ENCODE measurements around the gene TAS1R3.

The TAS1R3 gene

GRCh38 chr1:1293263-1294249 is 37.5 kb upstream of the TAS1R3 start:
- Histone ChIP-seq H3K9me3 (ENCODE audit: control insufficient read depth, low read length) (no peaks in the 10 kb centered on the region), H3K23ac (ENCODE audit: low read length in 2 of 2) (no peak overlapping the region), H3K4me3 (ENCODE audit: insufficient read depth in 1 of 2, low read depth in 1 of 2, low read length in 2 of 2) (no peak overlapping the region), H3K79me1 (replicated peaks; ENCODE audit: low read length, poor library complexity, severe bottlenecking) (no peaks in the 10 kb centered on the region), H2AFZ (ENCODE audit: low read depth, low read length) (no peak overlapping the region), H2BK15ac (ENCODE audit: low read depth, poor library complexity, severe bottlenecking) (no peak overlapping the region), H3K4ac (ENCODE audit: low read depth in 1 of 2, low read length in 2 of 2) (no peak overlapping the region), H2BK12ac (ENCODE audit: low read length in 2 of 2) (no peak overlapping the region), H3K9ac (ENCODE audit: low read length) (no peak overlapping the region), H3K36me3 (ENCODE audit: control insufficient read depth in 1 of 2, insufficient read depth in 2 of 2, low read depth in 1 of 2, low read length in 2 of 2) (peaks cover 5 to 63% of the 10 kb centered on the region in 2 experiments), H2BK5ac (ENCODE audit: low read depth, low read length, poor library complexity, severe bottlenecking) (no peak overlapping the region), H3K4me1 (ENCODE audit: control insufficient read depth, insufficient read depth, low read depth, low read length) (peaks cover 18% of the 10 kb centered on the region), H3K14ac (ENCODE audit: low read length in 2 of 2) (no peak overlapping the region), H2BK120ac (ENCODE audit: low read depth, low read length) (no peak overlapping the region), H4K8ac (ENCODE audit: low read length) (no peak overlapping the region), H3K27ac (ENCODE audit: low read length, poor library complexity, severe bottlenecking) (no peak overlapping the region), H3K18ac (ENCODE audit: low read depth in 1 of 2, low read length in 2 of 2) (no peak overlapping the region), H2AK5ac (ENCODE audit: low read length, severe bottlenecking) (no peak overlapping the region), H3K27me3 (ENCODE audit: control insufficient read depth in 1 of 2, insufficient read depth in 1 of 2, low read length in 2 of 2) (no peaks in the 10 kb centered on the region), H4K91ac (ENCODE audit: low read length) (no peak overlapping the region), H3K4me2 (ENCODE audit: low read length, poor library complexity, severe bottlenecking) (no peak overlapping the region)
- DNase-seq: no peak
- 79% methylated on average over 85 of the region's 94 CpGs for WGBS

GRCh38 chr1:1294250-1294890 is 36.7 kb upstream of the TAS1R3 start:
- H3K4me3 ChIP-seq (ENCODE audit: insufficient read depth in 1 of 2, low read depth in 1 of 2, low read length in 2 of 2): no peak overlapping the region
- H3K79me1 ChIP-seq (replicated peaks; ENCODE audit: low read length, poor library complexity, severe bottlenecking): no peaks in the 10 kb centered on the region
- peak overlapping the region; percentile 52 for H4K91ac ChIP-seq (ENCODE audit: low read length)
- H3K9me3 ChIP-seq (ENCODE audit: control insufficient read depth, low read length): no peaks in the 10 kb centered on the region
- H2BK120ac ChIP-seq (ENCODE audit: low read depth, low read length): no peak overlapping the region
- no peak overlapping the region for H4K8ac ChIP-seq (ENCODE audit: low read length)
- no peak overlapping the region for H3K14ac ChIP-seq (ENCODE audit: low read length in 2 of 2)
- H3K18ac ChIP-seq (ENCODE audit: low read depth in 1 of 2, low read length in 2 of 2): no peak overlapping the region
- no peak overlapping the region for H3K4me2 ChIP-seq (ENCODE audit: low read length, poor library complexity, severe bottlenecking)
- no peak overlapping the region for H3K4ac ChIP-seq (ENCODE audit: low read depth in 1 of 2, low read length in 2 of 2)
- no peak overlapping the region for H2BK12ac ChIP-seq (ENCODE audit: low read length in 2 of 2)
- peaks cover 5 to 72% of the 10 kb centered on the region in 2 experiments for H3K36me3 ChIP-seq (ENCODE audit: control insufficient read depth in 1 of 2, insufficient read depth in 2 of 2, low read depth in 1 of 2, low read length in 2 of 2)
- no peak overlapping the region for H2BK15ac ChIP-seq (ENCODE audit: low read depth, poor library complexity, severe bottlenecking)
- no peak for DNase-seq
- H3K27ac ChIP-seq (ENCODE audit: low read length, poor library complexity, severe bottlenecking): no peak overlapping the region
- H3K27me3 ChIP-seq (ENCODE audit: control insufficient read depth in 1 of 2, insufficient read depth in 1 of 2, low read length in 2 of 2): no peaks in the 10 kb centered on the region
- H3K9ac ChIP-seq (ENCODE audit: low read length): no peak overlapping the region
- no peak overlapping the region for H2BK5ac ChIP-seq (ENCODE audit: low read depth, low read length, poor library complexity, severe bottlenecking)
- peaks cover 18% of the 10 kb centered on the region for H3K4me1 ChIP-seq (ENCODE audit: control insufficient read depth, insufficient read depth, low read depth, low read length)
- H2AK5ac ChIP-seq (ENCODE audit: low read length, severe bottlenecking): no peak overlapping the region
- H3K23ac ChIP-seq (ENCODE audit: low read length in 2 of 2): no peak overlapping the region
- H2AFZ ChIP-seq (ENCODE audit: low read depth, low read length): no peak overlapping the region
- 92% methylated on average over 58 of the region's 58 CpGs for WGBS

- no peak overlapping the region for H3K18ac ChIP-seq (ENCODE audit: low read depth in 1 of 2, low read length in 2 of 2)
- no peak overlapping the region for H2AK5ac ChIP-seq (ENCODE audit: low read length, severe bottlenecking)
- H3K9me3 ChIP-seq (ENCODE audit: control insufficient read depth, low read length): no peaks in the 10 kb centered on the region
Observed at GRCh38 chr1:1295154-1295923, 35.7 kb upstream of the TAS1R3 start.

More at GRCh38 chr1:1295154-1295923, 35.7 kb upstream of the TAS1R3 start:
- 96% methylated on average over 35 of the region's 35 CpGs for WGBS
- no peak overlapping the region for H2AFZ ChIP-seq (ENCODE audit: low read depth, low read length)
- H2BK15ac ChIP-seq (ENCODE audit: low read depth, poor library complexity, severe bottlenecking): no peak overlapping the region
- no peak overlapping the region for H3K4me2 ChIP-seq (ENCODE audit: low read length, poor library complexity, severe bottlenecking)
- no peak overlapping the region for H3K27ac ChIP-seq (ENCODE audit: low read length, poor library complexity, severe bottlenecking)
- H3K4ac ChIP-seq (ENCODE audit: low read depth in 1 of 2, low read length in 2 of 2): no peak overlapping the region
- no peak overlapping the region for H2BK120ac ChIP-seq (ENCODE audit: low read depth, low read length)
- H3K14ac ChIP-seq (ENCODE audit: low read length in 2 of 2): no peak overlapping the region
- H4K91ac ChIP-seq (ENCODE audit: low read length): no peak overlapping the region
- no peak overlapping the region for H4K8ac ChIP-seq (ENCODE audit: low read length)
- H3K27me3 ChIP-seq (ENCODE audit: control insufficient read depth in 1 of 2, insufficient read depth in 1 of 2, low read length in 2 of 2): no peaks in the 10 kb centered on the region
- H3K4me3 ChIP-seq (ENCODE audit: insufficient read depth in 1 of 2, low read depth in 1 of 2, low read length in 2 of 2): no peak overlapping the region
- peaks cover 3% of the 10 kb centered on the region for H3K79me1 ChIP-seq (replicated peaks; ENCODE audit: low read length, poor library complexity, severe bottlenecking)
- H3K23ac ChIP-seq (ENCODE audit: low read length in 2 of 2): no peak overlapping the region
- DNase-seq: no peak
- no peak overlapping the region for H3K9ac ChIP-seq (ENCODE audit: low read length)
- H2BK5ac ChIP-seq (ENCODE audit: low read depth, low read length, poor library complexity, severe bottlenecking): no peak overlapping the region
- H2BK12ac ChIP-seq (ENCODE audit: low read length in 2 of 2): no peak overlapping the region
- peaks cover 16% of the 10 kb centered on the region for H3K4me1 ChIP-seq (ENCODE audit: control insufficient read depth, insufficient read depth, low read depth, low read length)
- peaks cover 5 to 81% of the 10 kb centered on the region in 2 experiments for H3K36me3 ChIP-seq (ENCODE audit: control insufficient read depth in 1 of 2, insufficient read depth in 2 of 2, low read depth in 1 of 2, low read length in 2 of 2)

Data from mesenchymal stem cell (in vitro differentiated cells and primary cell).